Head of caudate nucleus (tissue), 42 donors: Measurements from ENCODE around the gene DNAJC28.
"Not testable (repeated sequence)": the region's sequence is repeated elsewhere in the genome, so short reads cannot be mapped to it uniquely, and the experiment has no call there.

Source experiments
- DNase-seq, 42 donors: peaks; one replicate each; pipeline versions ENCODE4 v3.0.0 to v3.0.0-alpha.2; 2020 to 2021; ENCODE audit warnings: mixed read lengths in 7 of 42
- intact Hi-C: fragments of 100-400 bp; cut with DNase I; formaldehyde crosslinking; loops from one replicate; pipeline ENCODE4 v1.15.0; 2022

The DNAJC28 gene, protein sequence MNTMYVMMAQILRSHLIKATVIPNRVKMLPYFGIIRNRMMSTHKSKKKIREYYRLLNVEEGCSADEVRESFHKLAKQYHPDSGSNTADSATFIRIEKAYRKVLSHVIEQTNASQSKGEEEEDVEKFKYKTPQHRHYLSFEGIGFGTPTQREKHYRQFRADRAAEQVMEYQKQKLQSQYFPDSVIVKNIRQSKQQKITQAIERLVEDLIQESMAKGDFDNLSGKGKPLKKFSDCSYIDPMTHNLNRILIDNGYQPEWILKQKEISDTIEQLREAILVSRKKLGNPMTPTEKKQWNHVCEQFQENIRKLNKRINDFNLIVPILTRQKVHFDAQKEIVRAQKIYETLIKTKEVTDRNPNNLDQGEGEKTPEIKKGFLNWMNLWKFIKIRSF

DNA sequence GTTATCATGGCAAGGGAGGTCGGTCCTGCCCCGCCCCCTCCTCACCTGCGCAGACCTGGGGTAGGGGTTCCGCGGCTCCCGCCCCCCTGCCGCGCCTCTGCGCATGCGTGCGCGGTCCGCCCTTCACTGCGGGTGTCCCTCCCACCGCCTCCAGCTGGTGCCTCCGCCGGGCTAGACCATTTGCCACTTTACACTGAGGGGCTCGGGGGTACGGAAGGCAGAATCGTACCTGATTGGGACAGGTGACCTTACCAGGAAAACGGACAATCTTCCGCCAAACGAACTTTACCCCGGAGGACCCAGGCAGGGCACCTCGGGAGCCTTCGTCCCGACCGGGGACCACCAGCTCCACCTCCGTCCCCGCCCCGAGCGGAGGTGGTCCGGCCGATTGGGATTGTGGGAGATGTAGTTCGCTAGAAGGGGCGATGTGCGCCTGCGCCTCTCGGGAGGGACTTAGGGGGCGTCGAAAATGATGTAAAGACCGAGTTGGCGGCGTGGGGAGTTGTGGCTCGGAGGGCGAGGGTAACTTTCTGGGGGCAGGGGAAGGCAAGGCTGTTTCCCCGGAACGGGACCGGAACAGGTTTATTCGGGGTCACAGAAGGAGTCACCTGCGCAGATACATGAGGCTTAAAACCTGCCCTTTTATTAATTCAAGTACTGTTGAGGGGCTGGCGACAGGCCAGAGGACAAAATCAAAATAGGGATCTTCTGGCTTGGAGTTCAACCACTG is at the start of gene DNAJC28:
Gene DNAJC28, minus strand, starts transcription at position 344 of the 730 bp plus-strand sequence. CDS start 2,323 bp downstream, outside the sequence.
- intact Hi-C loops: no loop called here
- DNase-seq: peak; percentile 86 to 98 (median 94)

DNA sequence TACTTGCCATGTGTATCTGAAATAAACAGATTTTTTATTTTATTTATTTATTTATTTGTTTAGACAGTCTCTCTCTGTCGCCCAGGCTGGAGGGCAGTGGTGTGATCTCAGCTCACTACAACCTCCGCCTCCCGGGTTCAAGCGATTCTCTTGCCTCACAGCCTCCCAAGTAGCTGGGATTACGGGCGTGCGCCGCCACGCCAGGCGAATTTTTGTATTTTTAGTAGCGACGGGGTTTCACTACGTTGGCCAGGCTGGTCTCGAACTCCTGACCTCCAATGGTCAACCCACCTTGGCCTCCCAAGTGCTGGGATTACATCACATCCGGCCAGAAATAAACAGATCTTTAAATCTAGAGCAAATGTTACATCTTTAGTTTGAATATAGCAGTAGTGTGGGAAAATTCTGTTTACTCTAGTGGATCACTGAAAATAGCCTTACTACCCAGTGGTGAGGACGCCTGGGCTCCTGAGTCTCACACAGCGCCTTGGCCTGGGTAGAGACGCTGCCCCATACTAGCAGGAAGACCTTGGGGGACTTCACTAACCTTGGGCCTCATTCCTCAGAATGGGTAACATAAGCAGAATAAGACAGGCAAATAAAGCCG is 49.7 kb upstream of the DNAJC28 start:
- no peak for DNase-seq
- intact Hi-C loops: loop anchor here (5.0 kb wide), 2 partner anchors 59 to 101 kb away; partner anchors contain the start of genes CRYZL1 and ITSN1

DNA sequence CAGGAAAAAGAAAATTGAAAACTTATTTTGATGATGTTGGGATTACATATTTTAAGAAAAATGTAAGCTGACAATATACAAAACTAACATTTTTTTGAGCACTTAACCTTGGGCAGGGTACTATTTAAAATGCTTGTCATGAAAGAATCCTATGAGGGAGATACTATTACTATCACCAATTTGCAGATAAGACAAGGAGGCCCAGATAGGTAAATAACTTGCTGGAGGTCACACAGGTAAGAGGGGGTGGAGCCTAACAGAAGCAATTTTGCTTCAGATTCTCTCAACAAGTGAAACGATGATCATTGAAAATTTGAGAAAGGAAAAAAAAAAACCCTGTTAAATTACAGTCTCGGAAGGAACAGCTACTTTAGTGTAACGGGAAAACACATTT is 49.2 kb upstream of the DNAJC28 start:
- DNase-seq: no peak
- intact Hi-C loops: loop anchor here (5.0 kb wide), 2 partner anchors 58 to 102 kb away; partner anchors contain the start of genes CRYZL1 and ITSN1

DNA sequence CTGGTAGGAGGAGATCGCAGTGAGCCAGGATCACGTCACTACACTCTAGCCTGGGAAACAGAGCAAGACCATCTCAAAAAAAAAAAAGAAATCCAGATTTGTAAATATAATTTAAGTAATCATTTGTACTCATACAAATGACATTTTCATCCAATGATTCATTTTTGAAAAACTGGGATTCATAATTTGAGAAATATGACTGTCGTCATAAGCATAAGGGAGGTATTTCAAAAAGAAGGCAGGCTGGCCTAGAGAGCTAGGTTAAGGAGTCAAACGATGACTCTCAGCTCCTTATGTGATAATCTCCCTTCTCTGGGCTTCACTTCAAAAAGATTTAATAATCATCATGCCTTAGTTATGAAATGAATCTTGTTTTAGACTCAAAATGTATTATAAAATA is 48.1 kb upstream of the DNAJC28 start:
- intact Hi-C loops: loop anchor here (5.0 to 10.0 kb wide), 3 partner anchors 55 to 103 kb away; partner anchors contain the start of genes CRYZL1 and ITSN1
- no peak for DNase-seq

DNA sequence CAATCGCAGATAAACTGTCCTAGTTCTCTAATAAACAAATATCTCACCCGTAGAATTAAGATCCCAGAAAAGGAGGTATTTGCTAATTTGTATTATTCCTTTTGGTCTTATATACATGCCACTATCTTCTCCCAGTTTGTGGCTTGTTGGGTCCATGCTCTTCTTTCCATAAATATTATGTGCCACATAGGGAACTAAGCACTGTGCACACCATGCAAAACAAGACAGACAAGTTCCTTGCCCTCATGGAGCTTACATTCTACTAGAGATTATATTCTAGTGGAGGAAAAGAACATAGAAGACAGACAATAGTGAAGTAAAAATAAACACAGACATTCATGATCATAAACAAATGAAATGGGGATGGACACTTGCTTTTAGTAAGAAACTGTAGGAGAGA is 45.7 kb upstream of the DNAJC28 start:
- intact Hi-C loops: loop anchor here (10.0 kb wide), 1 partner anchor 58 kb away; no protein-coding TSS in a partner anchor
- no peak for DNase-seq

DNA sequence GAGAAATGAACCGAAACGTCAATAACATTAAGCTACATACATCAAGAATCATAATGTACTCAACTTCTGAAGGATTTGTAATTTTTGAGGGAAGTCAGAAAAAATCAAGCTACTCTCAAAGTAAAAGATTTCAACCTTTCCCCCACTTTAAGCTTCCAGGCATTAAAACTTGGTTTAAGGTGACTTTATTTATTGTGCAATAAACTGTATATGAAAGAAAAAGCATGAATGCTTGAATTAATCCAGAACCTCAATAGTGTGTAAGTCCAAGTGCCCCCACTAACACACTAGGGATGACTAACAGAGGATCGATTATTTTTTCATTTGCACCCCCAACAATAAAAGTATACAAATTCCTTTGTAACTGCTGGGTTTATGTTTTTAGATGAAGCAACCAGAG is 39.5 kb upstream of the DNAJC28 start:
- intact Hi-C loops: loop anchor here (10.0 kb wide), 1 partner anchor 64 kb away; no protein-coding TSS in a partner anchor
- DNase-seq: no peak

DNA sequence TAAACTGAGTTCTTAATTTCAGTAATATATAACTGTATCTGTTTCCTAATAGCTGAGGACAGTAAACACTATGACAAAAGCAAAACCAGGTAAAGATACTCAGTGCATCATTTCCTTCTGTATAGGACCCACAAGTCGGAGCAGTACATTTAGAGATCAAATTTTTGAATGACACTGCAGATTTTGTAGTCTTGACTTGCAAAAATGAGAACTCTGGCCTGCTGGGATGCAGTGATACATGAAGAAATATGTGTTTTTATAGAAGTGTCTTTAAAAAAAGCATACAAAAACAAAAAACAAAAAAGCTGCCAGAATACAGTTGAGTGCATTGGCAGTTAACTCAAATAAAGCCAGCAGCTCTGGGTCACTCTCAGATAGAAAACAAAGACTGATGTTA is 31.4 kb upstream of the DNAJC28 start:
- intact Hi-C loops: no loop called here
- DNase-seq: no peak

DNA sequence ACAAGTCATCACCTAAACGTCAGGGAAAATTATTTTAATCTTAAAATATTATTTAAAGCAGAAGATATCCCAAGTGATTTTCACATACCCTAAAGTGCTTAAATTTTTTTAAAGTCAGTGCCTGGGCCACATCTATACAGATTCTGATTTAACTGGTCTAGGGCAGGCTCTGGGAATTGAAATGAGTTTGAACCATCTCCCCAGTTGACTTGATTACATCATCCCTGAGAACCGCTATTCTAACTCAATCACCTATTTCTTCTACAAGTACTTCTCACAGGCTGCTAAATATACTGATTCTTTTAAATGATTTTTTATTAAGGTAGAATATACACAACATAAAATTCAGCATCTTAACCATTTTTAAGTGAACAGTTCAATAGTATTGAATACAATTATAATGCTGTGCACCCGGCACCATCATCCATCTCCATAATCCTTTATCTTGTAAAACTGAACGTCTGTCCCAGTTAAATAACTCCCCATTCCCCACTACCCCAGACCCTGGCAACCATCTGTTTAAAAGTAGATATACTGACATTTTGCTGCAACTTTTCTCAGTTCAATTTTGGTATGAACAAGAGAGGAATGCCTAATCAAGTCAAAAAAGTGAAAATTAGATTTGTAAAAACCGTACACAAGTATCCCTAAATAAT is 30.9 kb upstream of the DNAJC28 start:
- DNase-seq: no peak
- intact Hi-C loops: no loop called here

DNA sequence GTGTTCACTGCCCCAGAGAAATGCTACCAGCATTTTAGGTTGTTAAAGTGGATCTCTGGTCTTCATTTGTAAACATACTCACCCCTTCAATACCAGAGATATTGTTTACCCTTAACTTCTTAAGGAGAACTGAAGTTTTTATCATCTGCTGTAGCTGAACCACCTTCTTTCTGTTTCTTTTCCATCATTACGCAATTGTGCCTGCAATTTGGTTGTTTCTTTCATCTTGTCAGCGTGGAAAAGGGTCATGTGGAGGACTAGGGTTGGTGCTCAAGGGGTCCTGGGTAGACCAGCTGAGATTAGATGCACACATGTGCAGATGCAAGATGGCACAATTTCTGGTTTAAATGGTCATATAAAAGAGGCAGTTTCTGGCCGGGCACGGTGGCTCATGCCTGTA is 27.4 kb upstream of the DNAJC28 start:
- DNase-seq: no peak
- intact Hi-C loops: no loop called here

DNA sequence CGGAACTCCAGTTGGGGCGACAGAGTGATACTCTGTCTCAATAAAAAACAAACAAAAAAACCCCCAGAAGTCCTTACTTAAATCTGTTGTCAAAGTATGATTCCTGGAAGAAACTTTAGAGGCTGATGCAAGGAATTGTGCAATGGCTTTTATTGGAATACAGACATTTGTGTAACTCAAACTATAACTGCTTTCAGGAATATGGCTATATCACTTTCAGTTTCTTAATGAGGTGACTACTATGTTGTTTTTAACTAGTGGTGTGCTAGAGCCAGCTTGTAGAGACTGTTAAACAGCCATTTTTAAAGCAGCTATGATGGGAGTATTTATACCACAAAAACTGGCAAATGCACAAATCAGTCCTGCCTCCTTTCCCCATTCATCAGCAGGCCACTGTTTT is 22.7 kb upstream of the DNAJC28 start:
- intact Hi-C loops: no loop called here
- no peak for DNase-seq

DNA sequence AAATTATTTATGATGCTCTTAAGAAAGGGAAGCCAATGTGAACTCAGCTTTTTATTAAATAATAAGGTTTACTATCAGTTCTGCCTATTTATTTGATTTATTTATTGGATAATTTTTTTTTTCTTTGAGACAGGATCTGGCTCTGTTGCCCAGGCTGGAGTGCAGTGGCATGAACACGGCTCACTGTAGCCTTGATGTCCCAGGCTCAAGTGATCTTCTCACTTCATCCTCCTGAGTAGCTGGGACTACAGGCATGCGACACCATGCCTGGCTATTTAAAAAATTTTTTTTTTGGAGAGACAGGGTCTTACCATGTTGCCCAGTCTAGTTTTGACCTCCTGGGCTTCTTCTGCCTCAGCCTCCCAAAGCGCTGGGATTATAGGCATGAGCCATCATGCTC is 21.0 kb upstream of the DNAJC28 start:
- intact Hi-C loops: no loop called here

DNA sequence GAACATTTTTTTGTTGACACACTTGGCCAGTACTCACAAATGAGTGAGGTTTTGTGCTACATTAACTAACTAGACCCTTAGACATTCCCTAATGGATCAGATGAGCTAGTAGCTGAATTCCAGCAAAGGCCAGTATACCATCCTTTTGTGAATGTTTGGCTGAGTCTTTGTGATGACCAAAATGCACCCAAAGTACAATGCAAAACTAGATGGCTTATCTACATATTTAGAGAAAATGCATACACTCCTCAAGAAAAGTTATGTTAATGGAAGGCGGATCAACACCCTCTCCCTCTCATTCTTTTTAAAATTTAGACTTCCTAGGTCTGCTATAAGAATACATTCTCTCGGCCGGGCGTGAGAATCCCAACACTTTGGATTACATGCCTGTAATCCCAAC is 20.1 kb upstream of the DNAJC28 start:
- intact Hi-C loops: no loop called here
- no peak for DNase-seq

More for the DNA sequence above, 21.0 kb upstream of the DNAJC28 start:
- DNase-seq: no peak

DNA sequence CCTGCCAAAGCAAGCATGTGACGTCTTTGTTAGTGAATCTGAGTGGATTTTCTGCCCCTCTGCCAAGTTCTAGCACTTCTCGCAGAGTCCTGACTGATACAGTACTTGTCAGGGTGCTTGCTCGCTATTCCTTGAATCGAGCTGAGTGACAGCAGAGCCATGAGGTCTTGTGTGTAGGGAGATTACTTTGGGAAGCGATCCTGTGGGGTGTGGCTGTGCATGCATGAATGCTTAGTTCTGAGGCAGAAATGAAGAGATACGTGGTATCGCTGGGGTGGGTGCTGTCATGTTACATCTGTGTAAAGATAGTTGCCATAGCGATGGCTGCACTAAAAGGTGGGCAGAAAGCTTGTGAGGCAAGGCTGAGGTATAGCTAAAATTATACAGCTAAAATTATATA is 19.3 kb upstream of the DNAJC28 start:
- peak; percentile 29 to 95 (median 68) for DNase-seq
- intact Hi-C loops: no loop called here

DNA sequence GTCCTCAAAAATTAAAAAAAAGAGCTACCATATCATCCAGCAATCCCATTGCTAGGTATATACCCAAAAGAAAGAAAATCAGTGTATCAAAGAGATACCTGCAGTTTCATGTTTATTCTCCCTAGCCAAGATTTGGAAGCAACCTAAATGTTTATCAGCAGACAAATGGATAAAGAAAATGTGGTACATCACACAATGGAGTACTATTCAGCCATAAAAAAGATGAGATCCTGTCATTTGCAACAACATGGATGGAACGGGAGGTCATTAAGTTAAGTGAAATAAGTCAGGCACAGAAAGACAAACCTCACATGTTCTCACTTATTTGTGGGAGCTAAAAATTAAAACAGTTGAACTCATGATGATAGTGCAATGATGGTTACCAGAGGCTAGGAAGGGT is 15.5 kb upstream of the DNAJC28 start:
- DNase-seq, intact Hi-C loops: not testable (repeated sequence)

DNA sequence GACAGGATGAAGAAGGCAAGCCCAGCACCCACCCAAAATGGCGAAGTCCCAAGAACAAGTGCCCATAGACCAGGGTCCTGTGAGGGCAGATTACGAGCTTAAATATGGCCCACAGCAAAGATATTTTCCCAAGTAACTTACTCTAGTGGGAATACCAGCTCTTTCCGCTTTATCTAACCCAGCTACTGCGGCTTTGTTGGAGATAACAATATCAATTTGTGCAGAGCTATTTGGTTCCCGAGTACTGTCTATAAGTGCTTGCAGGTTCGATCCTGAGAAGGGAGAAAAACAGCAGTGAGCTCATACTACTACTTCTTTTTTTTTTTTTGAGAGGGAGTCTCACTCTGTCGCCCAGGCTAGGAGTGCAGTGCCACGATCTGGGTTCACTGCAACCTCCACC is 14.3 kb upstream of the DNAJC28 start:
- no peak for DNase-seq
- intact Hi-C loops: no loop called here

DNA sequence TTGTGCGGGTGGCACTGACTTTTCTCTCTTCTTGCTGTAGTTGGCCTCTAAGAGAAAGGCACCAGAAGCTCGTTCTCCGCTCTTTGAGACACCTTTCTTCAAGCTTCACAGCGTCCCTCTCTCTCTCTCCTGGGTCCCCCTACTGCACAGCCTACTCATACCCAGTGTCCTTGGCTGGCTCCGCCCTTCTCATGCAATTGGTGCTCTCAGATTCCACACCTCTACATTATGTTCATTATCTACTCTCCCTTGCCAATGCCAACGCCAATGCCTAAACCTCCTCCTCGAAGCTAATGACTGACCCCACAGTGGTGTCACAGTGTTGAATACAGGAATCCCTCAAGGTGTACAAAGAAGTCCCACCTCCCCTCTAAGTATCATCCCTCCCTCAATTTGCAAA is 4.8 kb upstream of the DNAJC28 start:
- DNase-seq: no peak
- intact Hi-C loops: no loop called here

DNA sequence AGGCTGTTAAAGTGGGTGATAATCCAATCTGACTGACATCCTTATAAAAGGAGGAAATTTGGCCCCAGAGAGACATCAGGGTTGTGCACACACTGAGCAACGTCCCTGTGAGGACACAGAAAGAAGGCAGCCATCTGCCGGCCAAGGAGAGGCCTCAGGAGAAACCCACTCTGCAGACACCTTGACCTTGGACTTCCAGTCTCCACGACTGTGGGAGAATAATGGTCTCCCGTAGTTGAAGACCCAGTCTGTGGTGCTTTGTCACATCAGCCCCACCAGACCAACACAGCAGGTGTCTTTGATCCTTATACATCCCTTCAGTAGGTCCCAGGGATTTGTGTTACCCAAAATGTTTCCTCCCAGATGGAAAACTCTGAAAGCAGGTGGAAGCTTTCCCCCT is 4.2 kb upstream of the DNAJC28 start:
- intact Hi-C loops: no loop called here
- no peak for DNase-seq

DNA sequence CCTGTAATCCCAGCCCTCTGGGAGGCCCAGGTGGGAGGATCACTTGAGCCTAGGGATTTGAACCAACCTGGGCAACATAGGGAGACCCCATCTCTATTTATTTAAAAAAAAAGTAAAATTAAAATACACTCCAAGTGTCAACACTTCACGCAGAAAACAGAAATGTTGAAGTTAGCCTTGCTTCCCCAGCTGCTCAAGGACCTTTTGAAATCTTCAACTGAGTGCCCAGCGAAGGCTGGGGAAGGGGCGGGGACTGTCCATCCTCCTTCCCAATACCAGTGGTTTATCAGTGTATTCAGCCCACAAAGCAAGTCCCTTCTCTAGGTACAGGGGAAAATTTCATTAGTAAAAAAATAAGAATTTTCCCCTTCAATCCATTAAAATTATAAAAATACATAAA is 2.2 kb upstream of the DNAJC28 start:
- intact Hi-C loops: no loop called here
- DNase-seq: no peak

DNA sequence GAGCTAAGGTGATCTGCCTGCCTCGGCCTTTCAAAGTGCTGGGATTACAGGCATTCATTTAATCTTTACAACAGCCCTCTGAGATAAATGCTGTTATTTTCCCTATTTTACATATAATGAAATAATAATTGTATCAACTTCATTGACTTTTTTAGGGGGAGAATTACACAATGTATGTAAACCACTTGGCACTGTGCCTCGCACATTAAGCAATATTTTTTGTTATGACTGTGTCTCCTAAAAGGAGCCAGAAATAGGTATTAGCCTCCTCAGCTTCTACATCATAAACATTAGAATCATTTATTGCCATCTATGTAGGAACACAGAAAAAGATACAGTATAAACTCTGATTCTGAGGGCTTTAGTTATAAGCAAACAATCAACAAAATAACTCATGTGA is 1.1 kb upstream of the DNAJC28 start:
- intact Hi-C loops: no loop called here
- DNase-seq: no peak
